Inflammatory macrophage (primary cell): ENCODE measurements around the gene GZF1.

Source experiments
- DNase-seq, 2 donors: peaks; one replicate each; pipeline ENCODE4 v3.0.0-alpha.2; 2020 to 2022

The GZF1 gene

DNA sequence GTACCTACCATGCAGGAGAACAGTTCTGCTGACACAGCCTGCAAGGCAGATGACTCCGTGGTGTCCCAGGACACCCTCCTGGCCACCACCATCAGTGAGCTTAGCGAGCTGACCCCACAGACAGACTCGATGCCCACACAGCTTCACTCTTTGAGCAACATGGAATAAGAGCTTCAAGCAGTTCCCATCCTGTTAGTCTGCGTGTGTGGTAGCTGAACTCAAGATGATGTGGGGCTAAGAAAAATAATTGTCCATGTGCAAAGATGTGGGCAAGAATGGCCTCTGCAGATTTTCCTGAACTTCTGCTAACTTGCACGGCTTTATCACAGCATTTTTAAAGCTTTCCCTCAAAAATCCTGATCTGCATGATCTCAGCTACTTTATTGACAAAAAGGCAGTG is 8.3 kb downstream of the GZF1 start:
- no peak for DNase-seq

DNA sequence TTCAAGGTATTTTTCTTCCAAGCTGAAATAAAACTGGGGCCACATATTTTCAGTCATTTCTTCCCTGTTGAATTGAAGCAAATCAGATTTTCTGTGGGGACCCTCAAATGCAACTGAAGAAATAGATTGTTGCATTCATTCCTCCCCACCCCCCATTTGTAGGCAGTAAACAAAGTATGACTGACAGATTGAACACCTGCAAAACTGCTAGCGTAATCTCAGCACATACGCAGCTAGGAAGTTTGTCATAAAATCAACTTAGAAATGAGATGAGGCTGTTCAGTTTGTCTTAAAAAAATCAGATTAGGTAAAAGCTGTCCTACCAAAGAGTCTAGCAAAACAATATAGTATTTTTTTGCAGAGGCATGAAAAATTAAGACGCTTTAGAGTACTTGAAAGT is 8.9 kb downstream of the GZF1 start:
- no peak for DNase-seq

DNA sequence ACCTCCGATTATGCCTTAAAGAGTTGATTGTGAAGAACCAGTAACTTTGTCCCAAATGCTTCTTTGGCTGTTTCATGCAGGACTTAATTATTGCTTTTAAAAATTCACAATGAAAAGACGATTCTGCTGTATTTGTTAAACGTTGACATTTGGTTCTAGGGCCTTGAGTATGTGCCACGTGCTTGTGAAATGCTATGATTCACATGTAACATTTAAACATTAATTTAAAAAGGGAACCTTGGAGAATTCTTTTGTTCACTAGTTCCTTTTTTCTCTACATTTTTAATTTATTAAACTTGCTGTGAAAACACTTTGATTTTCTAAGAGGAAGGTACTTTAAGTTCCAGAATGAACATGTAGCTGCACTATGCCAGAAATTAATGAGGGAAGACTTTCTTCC is 9.5 kb downstream of the GZF1 start:
- DNase-seq, result peak; percentile 44 to 77

GRCh38 chr20:23374441-23374840 is 12.5 kb downstream of the GZF1 start:
- DNase-seq, result no peak

DNA sequence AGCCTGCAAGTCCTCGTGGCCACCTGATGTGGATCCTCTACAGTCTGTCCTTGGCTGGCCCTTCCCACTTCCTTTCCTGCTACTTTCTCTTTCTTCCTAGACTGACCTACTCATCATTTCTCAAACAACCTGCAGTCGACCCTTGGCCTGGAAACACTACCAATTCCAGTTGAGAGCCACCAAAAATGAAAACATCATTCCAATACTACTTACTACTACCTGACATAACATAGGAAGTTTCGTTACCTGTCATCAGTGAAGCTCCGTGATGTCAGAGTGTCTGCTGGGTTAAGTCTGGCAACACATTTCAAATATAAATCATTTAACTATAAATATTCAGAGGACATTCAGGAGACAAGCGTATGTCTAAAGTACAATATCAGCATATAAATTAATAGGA is 13.8 kb downstream of the GZF1 start:
- DNase-seq, result no peak

DNA sequence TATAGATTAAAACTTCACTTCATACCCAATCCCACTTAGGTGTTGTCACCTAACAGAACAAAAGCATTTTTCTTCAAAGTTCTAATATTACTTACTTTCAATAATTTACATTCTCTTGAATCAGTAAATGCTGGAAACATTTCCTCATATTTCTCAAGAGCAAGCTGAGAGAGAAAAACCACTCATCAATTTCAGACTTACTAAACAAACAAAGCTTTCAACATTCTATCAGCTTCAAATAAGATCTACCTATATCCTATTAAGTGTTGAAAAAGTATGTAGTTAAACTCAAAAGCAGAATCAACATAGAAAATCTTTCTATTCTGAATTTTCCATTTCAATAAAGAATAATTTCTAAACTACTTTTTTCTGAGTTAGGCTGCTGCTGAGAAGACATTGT is 17.8 kb downstream of the GZF1 start:
- DNase-seq, result no peak

DNA sequence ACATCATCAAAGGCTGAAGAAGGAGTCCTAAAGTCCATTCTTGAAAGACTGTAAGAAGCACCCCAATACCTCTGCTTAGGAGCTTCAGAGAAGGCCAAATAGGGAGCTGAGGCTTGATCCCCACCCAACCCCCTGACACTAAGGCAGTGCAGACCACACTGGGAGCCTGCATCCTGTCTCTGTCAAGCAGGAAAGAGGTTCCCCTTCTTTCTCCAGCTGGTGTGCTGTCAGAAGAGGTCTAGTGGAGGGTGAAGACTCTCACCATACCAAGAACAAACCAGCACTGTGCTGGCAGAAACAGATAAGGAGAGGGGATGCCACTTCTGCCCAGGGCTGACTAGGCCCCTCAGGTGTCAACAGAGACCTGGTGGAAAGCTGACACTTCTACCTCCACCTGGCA is 19.9 kb downstream of the GZF1 start:
- no peak for DNase-seq

GRCh38 chr20:23386304-23387117 is 24.5 kb downstream of the GZF1 start:
- DNase-seq, result no peak

GRCh38 chr20:23387118-23387443 is 25.1 kb downstream of the GZF1 start:
- no peak for DNase-seq

GRCh38 chr20:23390091-23390774 is 28.3 kb downstream of the GZF1 start:
- DNase-seq, result no peak

- DNase-seq, result no peak
Measured at GRCh38 chr20:23391707-23392310, 29.8 kb downstream of the GZF1 start.

- DNase-seq, result no peak
Measured at GRCh38 chr20:23393996-23394775, 32.2 kb downstream of the GZF1 start.

DNA sequence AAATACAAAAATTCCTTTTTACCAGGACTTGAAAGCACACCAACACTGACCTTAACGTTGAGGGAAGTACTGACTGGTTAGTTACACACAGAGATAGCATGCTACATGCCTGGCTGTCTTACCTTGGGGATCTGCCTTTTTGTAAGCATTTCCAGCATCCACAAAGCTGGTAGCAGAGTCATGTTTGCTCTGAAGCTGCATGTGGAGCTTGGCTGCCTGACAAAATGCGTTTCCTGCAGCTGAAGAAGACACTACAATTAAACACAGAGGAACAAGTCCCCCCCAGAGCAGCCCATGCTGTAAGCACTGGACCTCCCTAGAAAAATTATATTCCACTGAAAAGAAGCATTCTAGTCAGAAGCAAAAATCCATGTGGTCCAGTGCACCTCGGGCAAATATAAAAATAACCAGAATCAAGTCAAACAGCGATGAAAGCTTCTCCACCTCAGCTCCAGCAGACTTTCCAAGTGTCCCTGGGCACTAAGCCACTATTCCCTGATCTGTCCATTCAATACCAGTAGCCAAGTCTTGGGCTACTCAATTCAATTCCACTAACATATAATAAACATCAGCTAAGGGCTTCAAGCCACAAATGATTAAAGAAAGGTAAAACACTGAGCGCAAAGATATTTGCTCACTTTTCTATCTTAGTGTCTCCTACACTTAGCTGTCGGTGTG is 35.1 kb downstream of the GZF1 start:
- DNase-seq, result no peak

GRCh38 chr20:23397961-23398360 is 36.0 kb downstream of the GZF1 start:
- peak; percentile 69 to 71 for DNase-seq

- no peak for DNase-seq
Measured at GRCh38 chr20:23399568-23400241, 37.7 kb downstream of the GZF1 start.

GRCh38 chr20:23401051-23401450 is 39.1 kb downstream of the GZF1 start:
- no peak for DNase-seq

GRCh38 chr20:23403751-23404150 is 41.8 kb downstream of the GZF1 start:
- no peak for DNase-seq

GRCh38 chr20:23404196-23404595 is 42.2 kb downstream of the GZF1 start:
- no peak for DNase-seq

DNA sequence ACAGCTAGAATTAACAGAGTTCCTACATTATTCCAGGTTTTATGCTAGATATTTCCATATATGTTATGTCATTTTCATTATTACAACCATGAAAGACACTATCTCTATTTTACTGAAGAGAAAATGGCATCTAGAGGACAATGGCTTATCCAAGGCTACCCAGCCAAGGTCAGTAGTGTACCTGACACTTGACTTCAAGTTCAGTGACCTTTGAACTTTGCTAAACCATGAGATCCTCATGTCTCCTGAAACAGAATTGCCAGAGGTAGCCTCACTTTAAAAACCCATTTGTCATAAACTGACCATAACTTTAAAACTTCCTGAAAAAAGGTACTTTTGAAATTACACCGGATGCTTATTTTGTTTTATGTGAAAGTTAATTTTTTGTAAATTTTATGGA is 44.9 kb downstream of the GZF1 start:
- no peak for DNase-seq

DNA sequence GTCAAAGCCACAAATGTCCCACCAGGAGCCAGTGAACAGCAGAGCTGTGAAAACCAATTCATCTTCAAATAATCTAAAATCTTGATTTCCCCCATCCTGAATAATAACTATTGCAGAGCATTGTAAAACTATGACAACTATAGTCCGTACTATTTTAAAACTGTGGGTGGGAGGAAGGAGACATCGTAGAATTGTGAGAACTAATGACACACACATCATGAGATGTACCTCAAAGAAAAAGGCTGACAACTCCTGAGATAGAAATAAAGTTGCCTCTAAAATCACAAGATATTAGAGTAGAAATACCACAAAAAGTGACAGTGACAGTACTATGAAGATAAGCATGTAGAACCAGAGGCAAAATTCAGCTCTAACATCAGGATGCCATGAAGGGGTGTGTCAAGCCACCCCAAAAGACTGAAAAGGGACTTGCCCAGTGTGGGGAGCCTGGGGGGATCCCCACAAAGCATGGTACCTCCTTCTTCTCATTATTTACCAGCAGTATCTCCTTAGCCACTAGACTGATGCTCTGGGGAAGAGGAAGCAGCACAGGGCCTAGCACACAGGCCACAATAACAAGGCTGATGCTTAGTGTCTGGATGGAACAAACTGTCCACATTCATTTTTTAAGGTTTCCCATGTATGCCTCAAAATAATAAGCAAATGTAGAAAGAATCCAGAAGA is 45.9 kb downstream of the GZF1 start:
- peak; percentile 59 to 63 for DNase-seq

DNA sequence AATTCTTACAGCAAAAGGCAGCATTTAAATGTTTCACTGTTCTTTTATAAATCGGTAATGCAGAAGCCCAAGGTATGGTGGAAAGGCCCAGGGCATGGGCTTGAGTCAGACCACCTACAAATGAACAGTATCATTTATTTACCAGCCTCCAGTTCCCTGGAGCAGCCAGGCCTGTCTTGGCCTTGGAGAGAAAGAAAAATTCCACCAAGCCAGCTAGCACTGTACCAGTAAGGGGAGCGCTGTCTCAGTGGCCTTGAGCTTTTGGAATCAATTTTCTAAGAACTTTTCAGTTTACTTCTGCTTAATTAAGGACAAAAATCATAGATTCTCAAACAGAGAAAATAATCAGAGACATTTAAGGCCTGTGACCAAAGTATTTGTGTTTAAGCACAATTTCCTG is 47.0 kb downstream of the GZF1 start:
- DNase-seq, result no peak
